Fibroblast of lung (primary cell): ENCODE measurements around the gene LCN10.

ENCODE experiments used
- EZH2 ChIP-seq: IDR thresholded peaks from 2 replicates; pipeline ENCODE4 v1.5.1; 2012; ENCODE audit warnings: low read length, control low read depth, mild to moderate bottlenecking; ENCODE audit errors: missing control alignments
- TF ChIP-seq, protein P1 (sequence below), 2 donors: IDR thresholded peaks in 1 of 2; conservative IDR thresholded peaks in 1 of 2; 1 replicate in 1 of 2; 2 replicates in 1 of 2; pipeline ENCODE4 v1.5.1; 2011 to 2012; ENCODE audit warnings: low read length in 2 of 2, control low read depth in 1 of 2, inconsistent platforms in 1 of 2, low read depth in 1 of 2, mild to moderate bottlenecking in 1 of 2

DNA sequence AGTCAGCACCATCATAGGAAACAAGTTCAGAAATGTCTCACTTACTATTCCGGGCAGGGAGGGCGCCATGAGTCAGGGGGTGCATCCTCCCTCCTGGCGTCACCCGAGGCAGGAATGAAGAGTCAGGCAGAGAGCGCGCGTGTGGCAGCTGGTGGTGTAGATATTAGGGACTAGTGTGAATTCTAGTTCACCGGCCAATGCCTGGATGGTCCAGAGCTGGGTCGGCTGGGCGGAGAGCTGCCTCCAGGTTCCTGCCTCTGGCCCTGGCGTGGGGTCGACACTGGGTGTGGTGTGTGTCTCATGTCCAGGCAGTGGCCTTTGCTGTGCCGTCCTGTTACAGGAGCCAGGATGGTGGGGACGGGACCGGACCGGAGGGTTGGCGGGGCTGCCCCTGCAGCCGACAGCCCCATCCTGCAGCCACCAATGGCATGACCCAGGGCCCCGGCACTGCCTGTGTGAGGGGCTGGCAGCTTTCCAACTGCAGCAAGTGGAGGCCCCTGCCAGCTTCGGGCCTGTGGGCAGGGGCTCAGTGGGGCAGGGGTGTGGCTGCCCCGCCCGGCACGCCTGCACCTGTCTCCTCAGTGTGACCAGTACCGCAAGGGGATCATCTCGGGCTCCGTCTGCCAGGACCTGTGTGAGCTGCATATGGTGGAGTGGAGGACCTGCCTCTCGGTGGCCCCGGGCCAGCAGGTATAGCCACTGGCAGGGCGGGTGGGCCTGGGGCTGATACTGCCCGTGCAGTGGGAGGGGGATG lies 21.2 kb downstream of the LCN10 start:
- TF ChIP-seq, protein P1, sequence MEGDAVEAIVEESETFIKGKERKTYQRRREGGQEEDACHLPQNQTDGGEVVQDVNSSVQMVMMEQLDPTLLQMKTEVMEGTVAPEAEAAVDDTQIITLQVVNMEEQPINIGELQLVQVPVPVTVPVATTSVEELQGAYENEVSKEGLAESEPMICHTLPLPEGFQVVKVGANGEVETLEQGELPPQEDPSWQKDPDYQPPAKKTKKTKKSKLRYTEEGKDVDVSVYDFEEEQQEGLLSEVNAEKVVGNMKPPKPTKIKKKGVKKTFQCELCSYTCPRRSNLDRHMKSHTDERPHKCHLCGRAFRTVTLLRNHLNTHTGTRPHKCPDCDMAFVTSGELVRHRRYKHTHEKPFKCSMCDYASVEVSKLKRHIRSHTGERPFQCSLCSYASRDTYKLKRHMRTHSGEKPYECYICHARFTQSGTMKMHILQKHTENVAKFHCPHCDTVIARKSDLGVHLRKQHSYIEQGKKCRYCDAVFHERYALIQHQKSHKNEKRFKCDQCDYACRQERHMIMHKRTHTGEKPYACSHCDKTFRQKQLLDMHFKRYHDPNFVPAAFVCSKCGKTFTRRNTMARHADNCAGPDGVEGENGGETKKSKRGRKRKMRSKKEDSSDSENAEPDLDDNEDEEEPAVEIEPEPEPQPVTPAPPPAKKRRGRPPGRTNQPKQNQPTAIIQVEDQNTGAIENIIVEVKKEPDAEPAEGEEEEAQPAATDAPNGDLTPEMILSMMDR (conservative IDR thresholded peaks at IDR 0.05 in 1 of 2, IDR thresholded peaks at IDR 0.05 in 1 of 2; ENCODE audit: low read depth in 1 of 2, low read length in 2 of 2), result no peak
- TF ChIP-seq EZH2, result no peak
